Measurements from ENCODE around the gene SLC6A2.

SLC6A2 gene

GRCh38 chr16:55671974-55672280 is 16.1 kb downstream of the SLC6A2 start:
- DNase-seq (ENCODE audit: low read depth in 2 of 2), result no peak

- peak; percentile 27 to 29 for DNase-seq (ENCODE audit: low read depth in 2 of 2)
Measured at GRCh38 chr16:55672471-55672870, 16.7 kb downstream of the SLC6A2 start.

GRCh38 chr16:55678161-55678821 is 22.5 kb downstream of the SLC6A2 start:
- no peak for DNase-seq (ENCODE audit: low read depth in 2 of 2)

- DNase-seq (ENCODE audit: low read depth in 2 of 2), result no peak
Measured at GRCh38 chr16:55682086-55682485, 26.3 kb downstream of the SLC6A2 start.

GRCh38 chr16:55685973-55686372 is 30.2 kb downstream of the SLC6A2 start:
- DNase-seq (ENCODE audit: low read depth in 2 of 2), result no peak

- DNase-seq (ENCODE audit: low read depth in 2 of 2), result no peak
Measured at GRCh38 chr16:55686671-55687070, 30.9 kb downstream of the SLC6A2 start.

- DNase-seq (ENCODE audit: low read depth in 2 of 2), result no peak
Measured at GRCh38 chr16:55687802-55688201, 32.0 kb downstream of the SLC6A2 start.

- no peak for DNase-seq (ENCODE audit: low read depth in 2 of 2)
Measured at GRCh38 chr16:55690841-55691240, 35.1 kb downstream of the SLC6A2 start.

GRCh38 chr16:55691771-55692170 is 36.0 kb downstream of the SLC6A2 start:
- DNase-seq (ENCODE audit: low read depth in 2 of 2), result no peak

GRCh38 chr16:55695595-55695994 is 39.8 kb downstream of the SLC6A2 start:
- DNase-seq (ENCODE audit: low read depth in 2 of 2), result no peak

GRCh38 chr16:55697867-55698266 is 42.1 kb downstream of the SLC6A2 start:
- no peak for DNase-seq (ENCODE audit: low read depth in 2 of 2)

- DNase-seq (ENCODE audit: low read depth in 2 of 2), result no peak
Measured at GRCh38 chr16:55698331-55698730, 42.5 kb downstream of the SLC6A2 start.

GRCh38 chr16:55698946-55699345 is 43.2 kb downstream of the SLC6A2 start:
- no peak for DNase-seq (ENCODE audit: low read depth in 2 of 2)

GRCh38 chr16:55699616-55700015 is 43.8 kb downstream of the SLC6A2 start:
- DNase-seq (ENCODE audit: low read depth in 2 of 2), result no peak

GRCh38 chr16:55700067-55700466 is 44.3 kb downstream of the SLC6A2 start:
- DNase-seq (ENCODE audit: low read depth in 2 of 2), result no peak

- DNase-seq (ENCODE audit: low read depth in 2 of 2), result no peak
Measured at GRCh38 chr16:55700961-55701360, 45.2 kb downstream of the SLC6A2 start.

- DNase-seq (ENCODE audit: low read depth in 2 of 2), result peak in 1 of 2 experiments; percentile 17
Measured at GRCh38 chr16:55701442-55702319, 45.9 kb downstream of the SLC6A2 start.

GRCh38 chr16:55703003-55704001 is 47.5 kb downstream of the SLC6A2 start:
- DNase-seq (ENCODE audit: low read depth in 2 of 2), result peak; percentile 21 to 29

GRCh38 chr16:55706739-55707384 is 51.1 kb downstream of the SLC6A2 start:
- DNase-seq (ENCODE audit: low read depth in 2 of 2), result no peak

GRCh38 chr16:55709801-55710200 is 54.0 kb downstream of the SLC6A2 start:
- no peak for DNase-seq (ENCODE audit: low read depth in 2 of 2)

GRCh38 chr16:55710466-55710865 is 54.7 kb downstream of the SLC6A2 start:
- no peak for DNase-seq (ENCODE audit: low read depth in 2 of 2)

All from fibroblast of skin of left biceps (primary cell).